Keratinocyte (primary cell): ENCODE results near the gene CELSR3. TPM values are rescaled to one million over a fixed set of nuclear protein-coding genes. Genes with fewer than 3 reads are reported as not detected.

ENCODE experiments used
- DNase-seq: peaks from one replicate; pipeline ENCODE4 v3.0.0-alpha.2; 2011; ENCODE audit warnings: low read depth, missing footprints, low spot score
- FAIRE-seq: peaks from 2 replicates; lab custom pipeline; 2011; peaks lifted over from hg19 to GRCh38; lab: Jason Lieb, UNC
- H2AFZ ChIP-seq: 2 replicates; pipeline ENCODE4 v1.6.0; 2012; ENCODE audit warnings: low read length, control low read depth, inconsistent platforms; ENCODE audit not compliant: control insufficient read depth
- H3K27ac ChIP-seq: 2 replicates; pipeline ENCODE4 v1.5.1; 2011; ENCODE audit warnings: low read length; ENCODE audit not compliant: control insufficient read depth, insufficient read depth
- H3K27me3 ChIP-seq: 3 replicates; pipeline ENCODE4 v1.6.0; 2011; ENCODE audit warnings: low read length; ENCODE audit not compliant: control insufficient read depth, insufficient read depth; ENCODE audit errors: extremely low read depth
- H3K36me3 ChIP-seq, 2 experiments: 2 replicates in 1 of 2; 3 replicates in 1 of 2; pipeline ENCODE4 v1.5.1; 2011; ENCODE audit warnings: low read length in 2 of 2, mild to moderate bottlenecking in 1 of 2; ENCODE audit not compliant: control insufficient read depth in 2 of 2, insufficient read depth in 2 of 2; ENCODE audit errors: extremely low read depth in 1 of 2
- H3K4me1 ChIP-seq: 3 replicates; pipeline ENCODE4 v1.5.1; 2011; ENCODE audit warnings: low read length; ENCODE audit not compliant: control insufficient read depth, insufficient read depth; ENCODE audit errors: extremely low read depth
- H3K4me2 ChIP-seq: 3 replicates; pipeline ENCODE4 v1.6.0; 2011; ENCODE audit warnings: low read depth, low read length; ENCODE audit not compliant: control insufficient read depth, insufficient read depth; ENCODE audit errors: extremely low read depth
- H3K4me3 ChIP-seq, 3 experiments: fragments of 200-600 bp in 1 of 3; sonication (generic) in 1 of 3; 2 replicates in 2 of 3; 3 replicates in 1 of 3; pipeline ENCODE4 v1.5.1; 2011 to 2016; ENCODE audit warnings: low read length in 3 of 3, mild to moderate bottlenecking in 3 of 3, control low read depth in 2 of 3, inconsistent platforms in 1 of 3, low read depth in 1 of 3, mixed read lengths in 1 of 3, mixed run types in 1 of 3, moderate library complexity in 1 of 3; ENCODE audit not compliant: control insufficient read depth in 2 of 3, insufficient read depth in 2 of 3; ENCODE audit errors: extremely low read depth in 1 of 3
- H3K79me2 ChIP-seq: 2 replicates; pipeline ENCODE4 v1.6.0; 2012; ENCODE audit warnings: low read length; ENCODE audit not compliant: control insufficient read depth, insufficient read depth
- H3K9ac ChIP-seq: 3 replicates; pipeline ENCODE4 v1.6.0; 2011; ENCODE audit warnings: low read length; ENCODE audit not compliant: control insufficient read depth, insufficient read depth; ENCODE audit errors: extremely low read depth
- H3K9me1 ChIP-seq: 3 replicates; pipeline ENCODE4 v1.6.0; 2011; ENCODE audit warnings: low read length; ENCODE audit not compliant: control insufficient read depth, insufficient read depth; ENCODE audit errors: extremely low read depth
- H3K9me3 ChIP-seq: 2 replicates; pipeline ENCODE4 v1.5.1; 2012; ENCODE audit warnings: low read depth, low read length; ENCODE audit not compliant: control insufficient read depth
- H4K20me1 ChIP-seq: 3 replicates; pipeline ENCODE4 v1.6.0; 2011; ENCODE audit warnings: low read length; ENCODE audit not compliant: control insufficient read depth, insufficient read depth; ENCODE audit errors: extremely low read depth
- EZH2 ChIP-seq: IDR thresholded peaks from one replicate; pipeline ENCODE4 v1.6.1; 2012; ENCODE audit warnings: inconsistent platforms, mild to moderate bottlenecking, low read length, moderate library complexity
- dilution Hi-C: fragments of 300-500 bp; cut with MboI; formaldehyde crosslinking; loops from one replicate; pipeline ENCODE4 v1.7.0; 2020; ENCODE audit warnings: low sequenced_read_pairs; ENCODE audit not compliant: extremely low pct_ligation_motif_present
- polyA plus RNA-seq, 5 experiments: library from polyadenylated mRNA; depleted of rRNA in 3 of 5; stranded (reverse) in 3 of 5; stranded (forward) in 1 of 5; unstranded in 1 of 5; fragments of >200 nt; gene quantifications; 1 replicate in 1 of 5; 2 replicates in 3 of 5; 3 replicates in 1 of 5; pipeline versions ENCODE4 v1.2.1 to v1.2.3, GENCODE V29; 2011 to 2012; ENCODE audit warnings: missing spikeins in 2 of 5, low read depth in 1 of 5, low replicate concordance in 1 of 5
- TF ChIP-seq, protein P1 (sequence below), 3 experiments: IDR thresholded peaks in 1 of 3; conservative IDR thresholded peaks in 1 of 3; optimal IDR thresholded peaks in 1 of 3; 2 replicates in 2 of 3; 3 replicates in 1 of 3; pipeline versions ENCODE3 to v1.5.1; 2011; ENCODE audit warnings: low read length in 3 of 3, mild to moderate bottlenecking in 3 of 3, moderate library complexity in 2 of 3, control low read depth in 1 of 3, inconsistent platforms in 1 of 3; ENCODE audit not compliant: insufficient read depth in 2 of 3; ENCODE audit errors: extremely low read depth in 1 of 3

The CELSR3 gene
- polyA plus RNA-seq, 1 donor (not counting 4 experiments of a cell fraction or from before 2014, with no cell fraction given): 0.25 TPM

GRCh38 chr3:48651771-48652170 is 10.9 kb downstream of the CELSR3 start:
- DNase-seq: no peak
- Histone ChIP-seq H3K79me2 (no peaks in the 10 kb centered on the region), H3K27ac (no peak overlapping the region), H4K20me1 (no peaks in the 10 kb centered on the region), H3K36me3 (no peaks in the 10 kb centered on the region), H3K27me3 (peaks cover 5% of the 10 kb centered on the region), H3K9me1 (no peaks in the 10 kb centered on the region), H3K4me1 (peaks cover 4% of the 10 kb centered on the region), H3K4me3 (no peak overlapping the region), H3K9me3 (no peaks in the 10 kb centered on the region), H3K9ac (no peak overlapping the region), H3K4me2 (no peak overlapping the region), H2AFZ (no peak overlapping the region)
- no peak for FAIRE-seq
- TF ChIP-seq, protein P1, sequence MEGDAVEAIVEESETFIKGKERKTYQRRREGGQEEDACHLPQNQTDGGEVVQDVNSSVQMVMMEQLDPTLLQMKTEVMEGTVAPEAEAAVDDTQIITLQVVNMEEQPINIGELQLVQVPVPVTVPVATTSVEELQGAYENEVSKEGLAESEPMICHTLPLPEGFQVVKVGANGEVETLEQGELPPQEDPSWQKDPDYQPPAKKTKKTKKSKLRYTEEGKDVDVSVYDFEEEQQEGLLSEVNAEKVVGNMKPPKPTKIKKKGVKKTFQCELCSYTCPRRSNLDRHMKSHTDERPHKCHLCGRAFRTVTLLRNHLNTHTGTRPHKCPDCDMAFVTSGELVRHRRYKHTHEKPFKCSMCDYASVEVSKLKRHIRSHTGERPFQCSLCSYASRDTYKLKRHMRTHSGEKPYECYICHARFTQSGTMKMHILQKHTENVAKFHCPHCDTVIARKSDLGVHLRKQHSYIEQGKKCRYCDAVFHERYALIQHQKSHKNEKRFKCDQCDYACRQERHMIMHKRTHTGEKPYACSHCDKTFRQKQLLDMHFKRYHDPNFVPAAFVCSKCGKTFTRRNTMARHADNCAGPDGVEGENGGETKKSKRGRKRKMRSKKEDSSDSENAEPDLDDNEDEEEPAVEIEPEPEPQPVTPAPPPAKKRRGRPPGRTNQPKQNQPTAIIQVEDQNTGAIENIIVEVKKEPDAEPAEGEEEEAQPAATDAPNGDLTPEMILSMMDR (optimal IDR thresholded peaks at IDR 0.05 in 1 of 3, IDR thresholded peaks at IDR 0.05 in 1 of 3, conservative IDR thresholded peaks at IDR 0.05 in 1 of 3; ENCODE audit: extremely low read depth in 1 of 3, insufficient read depth in 2 of 3, low read length in 3 of 3): no peak
- TF ChIP-seq EZH2: no peak
- dilution Hi-C loops: no loop called here

DNA sequence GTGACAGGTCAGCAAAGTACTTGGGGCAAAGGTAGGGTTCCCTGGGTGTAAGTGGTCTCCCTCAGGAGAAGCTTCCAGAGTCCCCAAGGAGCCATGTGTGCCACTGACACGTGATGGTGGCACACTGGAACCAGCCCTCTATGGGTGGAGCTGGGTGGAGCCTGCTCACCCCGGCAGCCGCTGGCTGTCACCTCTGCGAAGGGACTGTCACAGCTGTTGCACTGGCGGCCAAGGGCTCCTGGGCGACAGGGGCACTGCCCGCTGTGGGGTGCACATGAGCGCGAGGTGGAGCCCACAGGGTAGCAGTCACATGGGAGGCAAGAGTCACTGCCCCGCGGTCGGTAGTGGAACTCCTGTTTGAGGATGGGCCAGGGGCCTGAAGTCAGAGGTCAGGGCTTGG is 12.0 kb downstream of the CELSR3 start:
- Histone ChIP-seq H3K4me3 (no peak overlapping the region), H3K36me3 (no peaks in the 10 kb centered on the region), H3K4me2 (no peak overlapping the region), H3K4me1 (no peaks in the 10 kb centered on the region), H3K27ac (no peak overlapping the region), H3K27me3 (peaks cover 5% of the 10 kb centered on the region), H3K79me2 (no peaks in the 10 kb centered on the region), H3K9me1 (no peaks in the 10 kb centered on the region), H3K9me3 (no peaks in the 10 kb centered on the region), H2AFZ (no peak overlapping the region), H4K20me1 (no peaks in the 10 kb centered on the region), H3K9ac (no peak overlapping the region)
- FAIRE-seq (no peak), DNase-seq (no peak)
- dilution Hi-C loops: no loop called here
- no peak for TF ChIP-seq EZH2
- TF ChIP-seq, protein P1 (optimal IDR thresholded peaks at IDR 0.05 in 1 of 3, IDR thresholded peaks at IDR 0.05 in 1 of 3, conservative IDR thresholded peaks at IDR 0.05 in 1 of 3; ENCODE audit: extremely low read depth in 1 of 3, insufficient read depth in 2 of 3, low read length in 3 of 3): no peak
